ENCODE measurements around the gene HIVEP3.

HIVEP3 gene

DNA sequence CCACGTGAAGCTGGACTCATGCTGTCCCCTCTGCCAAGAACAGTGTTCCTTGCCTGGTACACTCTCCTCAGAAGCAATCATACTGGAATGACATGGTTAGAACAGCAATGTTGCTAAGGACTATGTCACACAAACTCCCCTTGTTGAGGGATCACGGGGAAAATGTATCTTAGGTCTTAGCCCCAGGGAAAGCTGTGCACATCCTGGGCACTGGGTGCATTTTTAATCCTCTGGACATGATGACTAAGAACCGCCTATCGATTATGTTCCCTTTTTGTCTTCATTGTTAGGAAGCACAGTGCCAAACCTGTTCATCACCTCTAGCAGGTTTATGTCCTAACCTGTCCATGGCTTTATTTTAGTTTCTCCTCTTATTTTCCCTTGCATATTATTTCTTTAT is 115.1 kb downstream of the HIVEP3 start:
- TF ChIP-seq, protein P1, sequence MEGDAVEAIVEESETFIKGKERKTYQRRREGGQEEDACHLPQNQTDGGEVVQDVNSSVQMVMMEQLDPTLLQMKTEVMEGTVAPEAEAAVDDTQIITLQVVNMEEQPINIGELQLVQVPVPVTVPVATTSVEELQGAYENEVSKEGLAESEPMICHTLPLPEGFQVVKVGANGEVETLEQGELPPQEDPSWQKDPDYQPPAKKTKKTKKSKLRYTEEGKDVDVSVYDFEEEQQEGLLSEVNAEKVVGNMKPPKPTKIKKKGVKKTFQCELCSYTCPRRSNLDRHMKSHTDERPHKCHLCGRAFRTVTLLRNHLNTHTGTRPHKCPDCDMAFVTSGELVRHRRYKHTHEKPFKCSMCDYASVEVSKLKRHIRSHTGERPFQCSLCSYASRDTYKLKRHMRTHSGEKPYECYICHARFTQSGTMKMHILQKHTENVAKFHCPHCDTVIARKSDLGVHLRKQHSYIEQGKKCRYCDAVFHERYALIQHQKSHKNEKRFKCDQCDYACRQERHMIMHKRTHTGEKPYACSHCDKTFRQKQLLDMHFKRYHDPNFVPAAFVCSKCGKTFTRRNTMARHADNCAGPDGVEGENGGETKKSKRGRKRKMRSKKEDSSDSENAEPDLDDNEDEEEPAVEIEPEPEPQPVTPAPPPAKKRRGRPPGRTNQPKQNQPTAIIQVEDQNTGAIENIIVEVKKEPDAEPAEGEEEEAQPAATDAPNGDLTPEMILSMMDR (IDR thresholded peaks at IDR 0.05; ENCODE audit: control extremely low read depth, extremely low read depth, low read depth, missing control alignments), result no peak
- POLR2A ChIA-PET, result no interaction called here
- CTCF ChIA-PET, result interaction anchor here (1.0 to 1.6 kb wide), 4 partner anchors 8 to 287 kb away, joined by 3 to 10 read pairs (median 6); no protein-coding TSS in a partner anchor
- DNase-seq (ENCODE audit: extremely low spot score), result no peak

DNA sequence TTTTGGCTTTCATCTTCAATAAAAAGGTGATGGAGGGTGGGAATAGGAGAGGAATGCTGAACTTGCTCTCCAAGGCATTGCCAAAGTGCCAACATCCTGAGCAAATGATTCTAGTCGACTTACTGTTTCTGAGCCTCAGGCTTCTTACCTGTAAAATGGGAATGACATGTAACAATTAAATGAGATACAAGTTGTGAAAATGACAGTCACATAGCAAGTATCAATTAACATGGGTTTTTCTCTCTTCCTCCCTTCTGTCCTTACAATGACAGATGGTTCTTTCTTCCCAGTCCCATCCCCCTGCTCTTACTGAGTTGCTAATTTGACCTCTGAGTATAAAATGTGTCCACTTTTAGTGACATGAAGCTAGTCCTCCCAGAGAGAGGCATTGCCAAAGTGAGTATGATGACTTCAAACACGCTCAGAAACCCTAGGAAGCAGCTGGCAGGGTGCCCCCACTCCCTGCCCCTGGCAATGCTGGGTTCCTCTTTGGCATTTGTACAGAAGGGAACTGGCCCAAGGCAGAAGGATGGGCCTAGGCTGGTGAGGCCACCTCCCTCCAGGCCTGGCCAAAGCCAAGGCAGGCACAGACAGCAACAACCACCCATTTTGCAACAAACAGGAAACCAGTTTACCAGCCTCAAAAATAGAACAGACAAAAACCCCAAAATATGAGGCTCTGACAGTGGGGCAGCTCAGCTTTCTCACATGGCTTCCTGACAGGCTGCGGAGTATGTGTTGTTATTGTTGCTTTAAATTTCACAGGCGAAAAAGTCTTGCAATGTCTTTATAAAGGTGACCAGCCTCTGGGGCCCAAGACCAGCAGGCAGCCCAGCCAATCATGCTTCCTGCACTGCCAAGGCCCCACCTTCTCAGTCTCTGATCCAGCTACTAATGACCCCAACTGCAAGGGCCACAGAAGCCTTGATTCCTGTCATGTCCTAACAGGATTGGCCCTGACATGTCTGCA is 115.9 kb downstream of the HIVEP3 start:
- TF ChIP-seq, protein P1 (IDR thresholded peaks at IDR 0.05; ENCODE audit: control extremely low read depth, extremely low read depth, low read depth, missing control alignments), result no peak
- ChIA-PET CTCF (interaction anchor here (1.0 to 1.6 kb wide), 8 partner anchors 9 to 286 kb away, joined by 3 to 11 read pairs (median 3); no protein-coding TSS in a partner anchor), POLR2A (no interaction called here)
- no peak for DNase-seq (ENCODE audit: extremely low spot score)

DNA sequence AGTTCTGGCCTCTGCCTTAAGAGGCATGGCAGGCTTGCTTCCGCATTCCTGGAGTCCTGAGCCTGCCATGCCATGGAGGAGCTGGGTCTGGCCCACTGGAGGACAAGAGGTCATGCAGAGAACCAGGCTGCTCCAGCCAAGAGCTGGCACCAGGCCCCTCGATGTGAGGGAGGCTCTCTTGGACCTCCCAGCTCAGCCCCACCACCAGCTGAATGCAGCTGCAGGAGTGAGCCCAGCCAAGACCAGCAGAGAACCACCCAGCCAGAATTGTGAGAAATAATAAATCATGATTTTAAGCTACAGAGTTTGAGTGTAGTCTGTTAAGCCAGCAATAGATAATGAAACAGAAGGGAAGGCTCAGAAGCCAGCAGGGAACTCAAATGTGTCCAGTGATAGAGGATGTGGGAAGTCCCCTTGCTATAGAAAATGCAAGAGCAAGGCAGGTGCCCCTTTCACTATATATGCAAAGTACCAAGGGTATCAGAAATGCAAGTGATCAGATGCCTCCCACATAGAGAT is 118.4 kb downstream of the HIVEP3 start:
- TF ChIP-seq, protein P1 (IDR thresholded peaks at IDR 0.05; ENCODE audit: control extremely low read depth, extremely low read depth, low read depth, missing control alignments), result no peak
- POLR2A ChIA-PET, result no interaction called here
- DNase-seq (ENCODE audit: extremely low spot score), result peak; percentile 35
- CTCF ChIA-PET, result interaction anchor here (0.6 to 1.2 kb wide), 2 partner anchors 10 to 11 kb away, joined by 3 to 4 read pairs; no protein-coding TSS in a partner anchor

DNA sequence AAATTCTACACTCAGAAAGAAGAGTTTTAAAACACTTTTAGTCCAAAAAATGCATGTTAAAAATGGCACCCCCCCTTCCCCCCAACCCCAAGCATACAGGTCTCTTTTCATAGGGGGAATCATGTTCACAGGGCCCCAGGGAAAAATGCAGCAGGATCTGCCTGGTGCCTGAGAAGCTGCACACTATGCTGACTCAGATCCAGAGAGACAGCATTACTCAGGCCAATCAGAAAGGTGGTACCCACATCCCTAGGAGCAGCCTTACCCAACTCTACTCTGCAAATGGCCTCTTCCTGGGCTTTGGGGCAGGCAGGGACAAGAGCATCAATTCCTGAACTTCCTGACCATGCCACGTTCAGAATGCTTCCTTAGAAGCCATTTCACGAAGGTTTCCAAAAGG is 119.0 kb downstream of the HIVEP3 start:
- ChIA-PET POLR2A (no interaction called here), CTCF (interaction anchor here (0.6 to 1.9 kb wide), 2 partner anchors 12 to 13 kb away, joined by 3 to 4 read pairs; no protein-coding TSS in a partner anchor)
- no peak for DNase-seq (ENCODE audit: extremely low spot score)
- TF ChIP-seq, protein P1 (IDR thresholded peaks at IDR 0.05; ENCODE audit: control extremely low read depth, extremely low read depth, low read depth, missing control alignments), result no peak

DNA sequence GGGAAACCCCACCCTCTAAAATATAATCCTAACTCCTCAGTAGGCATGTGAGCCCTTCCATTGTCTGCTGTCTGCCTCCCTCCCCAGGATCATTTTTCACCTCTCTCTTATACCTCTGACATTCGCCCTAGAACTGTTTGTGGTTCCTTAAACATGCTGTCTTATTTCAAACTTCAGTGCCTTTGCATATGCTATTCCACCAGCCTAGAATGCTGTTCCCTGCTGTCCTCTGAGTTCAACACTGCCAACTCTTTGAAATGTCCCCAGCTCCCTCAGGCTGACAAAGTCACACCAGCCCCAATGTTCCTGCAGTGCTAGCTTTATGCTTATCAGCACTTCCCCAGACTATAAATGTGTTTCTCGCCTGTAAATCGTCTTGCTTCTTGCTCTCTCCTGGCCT is 119.5 kb downstream of the HIVEP3 start:
- no peak for DNase-seq (ENCODE audit: extremely low spot score)
- CTCF ChIA-PET, result interaction anchor here (1.9 kb wide), 1 partner anchor 12 kb away, joined by 4 read pairs; no protein-coding TSS in a partner anchor
- TF ChIP-seq, protein P1 (IDR thresholded peaks at IDR 0.05; ENCODE audit: control extremely low read depth, extremely low read depth, low read depth, missing control alignments), result no peak
- POLR2A ChIA-PET, result no interaction called here

DNA sequence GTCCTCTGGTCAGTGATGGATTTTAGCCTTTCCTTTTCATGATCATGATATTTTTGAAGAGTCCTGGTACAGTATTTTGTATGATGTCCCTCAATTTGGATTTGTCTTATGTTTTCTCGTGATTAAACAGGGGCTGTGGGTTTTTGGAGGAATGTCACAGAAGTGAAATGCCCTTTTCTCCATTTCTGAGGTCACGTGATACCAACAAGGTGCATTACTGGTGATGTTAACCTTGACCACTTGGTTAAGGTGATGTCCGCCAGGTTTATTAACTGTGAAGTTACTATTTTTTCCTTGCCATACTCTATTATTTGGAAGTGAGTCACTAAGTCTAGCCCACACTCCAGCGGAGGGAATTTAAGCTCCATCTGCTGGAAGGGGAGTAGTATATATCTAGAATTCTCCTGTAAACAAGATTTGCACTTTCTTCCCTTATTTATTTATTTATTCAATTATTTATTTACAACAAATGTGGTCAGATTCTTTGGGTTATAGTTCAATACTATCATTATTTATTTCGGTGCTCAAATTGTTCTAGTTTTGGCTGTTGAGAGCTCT is 123.4 kb downstream of the HIVEP3 start:
- no peak for DNase-seq (ENCODE audit: extremely low spot score)
- CTCF ChIA-PET, result no interaction called here
- TF ChIP-seq, protein P1 (IDR thresholded peaks at IDR 0.05; ENCODE audit: control extremely low read depth, extremely low read depth, low read depth, missing control alignments), result no peak
- POLR2A ChIA-PET, result no interaction called here

Measured in GM10248 (cell line).